C1 segment of cervical spinal cord (tissue), 14 donors: ENCODE results near the gene NFIA.

ENCODE experiments used
- DNase-seq, 14 donors: peaks; one replicate each; lab custom pipeline; 2025; lab: John Stamatoyannopoulos, UW

NFIA gene

DNA sequence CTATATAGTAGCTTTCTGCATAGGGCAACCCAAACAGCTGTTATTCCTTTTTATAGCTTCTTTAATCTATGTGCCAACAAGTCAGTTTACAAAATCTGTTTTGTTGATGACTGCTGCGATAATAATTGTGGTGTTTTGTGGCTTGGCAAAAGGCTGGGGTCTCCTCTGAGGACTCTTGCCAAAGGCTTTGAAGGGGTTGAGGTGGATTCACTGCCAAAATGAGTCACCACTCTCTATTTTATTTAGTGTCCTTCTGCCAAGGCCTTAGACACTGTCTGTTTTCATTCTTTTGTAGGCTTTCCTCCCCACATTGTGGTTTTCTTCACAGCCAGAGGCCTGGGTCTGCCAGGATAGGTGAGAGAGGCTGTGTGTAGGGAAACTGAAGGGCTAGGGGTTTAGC, 161.8 kb downstream of the NFIA start:
- DNase-seq, result peak in 5 of 14 donors; percentile 18 to 67 (median 37)

DNA sequence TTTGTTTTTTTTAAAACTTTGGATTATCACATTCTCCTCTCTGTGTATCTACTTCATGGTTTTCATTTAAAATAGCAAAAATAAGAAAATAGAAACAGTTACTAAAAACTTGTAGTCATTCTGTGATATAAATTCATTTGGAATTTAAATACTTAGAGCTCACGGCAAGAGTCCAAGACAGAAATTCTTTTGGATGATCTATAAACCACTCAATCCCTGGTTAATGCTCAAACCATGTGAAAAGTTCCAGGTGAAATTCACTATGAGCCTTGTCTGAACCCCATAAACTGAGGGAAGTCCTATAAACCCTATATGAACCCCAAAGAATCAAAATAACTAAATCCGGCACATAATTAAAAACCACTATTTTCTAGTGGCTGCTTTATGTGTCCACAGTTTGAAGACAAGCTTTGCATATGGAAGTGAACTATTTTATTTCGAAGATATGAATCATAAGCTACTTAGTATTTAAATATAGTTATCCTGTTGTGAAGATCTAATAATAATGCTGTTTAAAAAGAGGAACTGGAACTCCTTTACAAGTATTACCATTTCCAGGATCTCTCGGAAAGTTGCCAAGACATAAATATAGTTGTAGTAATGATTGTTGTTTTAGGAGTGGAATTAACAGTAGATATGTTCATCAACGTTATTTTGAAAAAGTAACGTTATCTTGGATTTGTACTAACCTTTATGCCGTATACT, 163.5 kb downstream of the NFIA start:
- no peak for DNase-seq

DNA sequence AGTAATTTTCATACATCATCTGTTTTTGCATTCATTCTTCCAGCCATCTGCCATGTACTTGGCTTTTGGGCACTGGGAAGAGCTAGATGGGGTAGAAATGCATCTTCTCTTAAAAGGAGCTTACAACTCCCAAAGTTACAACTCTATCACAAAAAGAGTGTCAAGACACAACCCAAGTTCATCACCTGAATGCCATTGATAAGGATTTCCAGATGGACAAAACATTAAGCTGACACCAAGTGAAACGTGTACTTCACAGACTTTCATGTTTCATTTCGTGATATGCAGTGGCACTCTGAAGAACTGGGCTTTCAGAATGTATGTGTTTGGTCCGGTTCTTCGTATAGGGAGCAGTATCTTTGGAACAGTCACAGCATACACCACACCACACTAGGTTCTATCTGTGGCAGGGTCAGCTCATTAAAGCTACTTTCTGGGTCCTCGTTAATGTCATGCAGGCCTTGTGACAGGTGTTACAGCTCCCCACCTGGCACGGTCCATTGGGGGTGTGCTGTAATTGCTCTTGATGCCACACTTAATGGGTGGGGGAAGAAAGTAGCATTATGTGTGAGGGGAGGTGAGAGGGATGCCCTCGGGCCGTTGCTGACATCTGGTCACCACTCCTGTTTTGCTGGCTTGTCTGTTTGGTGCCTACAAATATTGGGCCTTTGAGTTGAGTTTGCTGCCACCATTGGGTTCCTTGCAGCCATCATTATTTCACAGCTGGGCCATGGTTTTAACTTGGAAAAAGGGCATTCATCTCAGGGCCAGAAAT, 164.9 kb downstream of the NFIA start:
- no peak for DNase-seq

DNA sequence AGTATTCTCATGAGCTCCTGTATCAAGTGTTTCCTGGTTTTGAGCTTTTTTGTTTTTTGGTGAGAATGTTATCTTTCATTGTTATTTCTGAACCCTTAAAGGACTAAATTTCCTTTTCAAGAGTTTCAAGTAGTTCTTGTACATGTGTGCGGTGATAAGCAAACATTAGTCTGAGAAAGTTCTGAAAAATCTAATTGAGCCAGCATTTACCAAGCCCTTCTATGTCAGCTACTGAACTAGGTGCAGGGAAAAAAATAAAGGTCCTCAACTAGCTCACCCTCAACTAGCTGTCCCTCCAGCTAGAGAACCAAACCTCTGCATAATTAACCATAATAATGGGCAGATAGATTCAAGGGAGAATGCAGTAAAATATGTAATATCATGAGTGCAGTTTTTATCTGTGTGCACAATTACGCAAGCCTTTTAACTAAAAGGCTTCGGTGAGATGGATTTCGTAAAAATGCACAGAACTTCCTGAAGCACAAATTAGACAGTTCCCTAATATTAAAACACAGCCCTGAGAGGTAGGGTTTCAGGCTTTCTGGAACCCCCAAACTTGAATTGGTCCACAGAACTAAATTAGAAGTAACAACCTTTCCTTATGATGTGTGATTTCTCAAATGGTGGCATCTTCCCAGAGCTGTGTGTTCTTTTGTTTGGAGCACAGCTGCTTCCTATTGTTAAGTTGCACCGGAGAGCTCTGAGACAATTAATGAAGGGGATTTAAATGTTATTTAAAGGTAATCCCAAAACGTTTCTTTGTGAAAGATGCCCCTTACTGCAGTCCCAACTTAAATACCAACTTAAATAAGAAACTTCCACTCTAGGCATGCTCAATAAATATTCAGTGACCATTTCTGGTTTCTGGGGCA, 165.8 kb downstream of the NFIA start:
- DNase-seq, result no peak

DNA sequence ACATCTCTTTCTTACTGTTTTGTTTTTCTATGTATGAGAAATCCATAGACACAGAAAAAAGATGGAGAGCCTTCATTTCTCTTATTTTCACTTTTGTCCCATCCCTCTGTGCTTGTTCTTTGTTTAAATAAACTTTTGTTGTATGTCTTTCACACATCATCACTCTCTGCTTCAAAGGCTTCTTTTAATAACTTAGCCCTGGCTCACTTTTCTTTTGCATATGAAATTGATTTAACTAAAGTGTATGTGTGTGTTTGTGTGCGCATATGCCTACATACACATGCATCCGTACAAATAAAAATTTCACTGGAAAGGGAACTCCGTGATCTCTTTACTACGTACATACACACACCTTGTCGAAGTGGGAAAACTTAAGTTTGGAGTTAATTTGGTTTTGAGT, 168.6 kb downstream of the NFIA start:
- DNase-seq, result no peak

DNA sequence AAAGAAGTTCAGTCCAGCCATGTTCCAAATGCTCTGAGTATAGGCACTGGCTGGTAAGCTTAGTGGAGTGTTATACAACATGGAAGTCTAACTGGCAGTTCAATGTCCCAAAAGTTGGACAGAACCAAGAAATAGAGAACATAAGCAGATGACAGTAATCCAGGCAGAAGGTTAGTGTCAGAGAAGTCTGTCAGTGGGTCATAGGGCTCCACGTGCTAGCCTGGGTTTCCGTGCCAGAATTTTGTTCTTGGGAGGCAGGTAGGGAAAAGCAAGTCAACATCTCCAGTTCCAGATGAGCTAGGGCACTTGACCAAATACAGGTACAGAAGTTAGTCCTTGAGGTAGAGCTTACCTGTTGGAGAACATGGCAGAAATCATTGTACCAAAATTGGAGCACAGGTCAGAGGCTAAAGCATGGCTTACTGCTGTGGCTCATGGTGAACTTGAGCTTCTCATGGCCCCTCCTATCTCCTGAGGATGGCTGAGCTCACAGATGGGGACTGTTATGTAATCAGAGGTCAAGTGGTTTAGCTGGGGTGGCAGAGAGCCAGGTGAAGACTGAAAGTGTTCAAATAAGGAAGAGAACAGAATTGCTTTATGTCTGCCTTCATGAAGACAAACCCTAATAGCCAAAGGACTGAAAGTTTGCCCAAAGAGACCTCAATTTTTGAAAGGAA, 170.8 kb downstream of the NFIA start:
- DNase-seq, result peak in 8 of 14 donors; percentile 36 to 55 (median 46)

DNA sequence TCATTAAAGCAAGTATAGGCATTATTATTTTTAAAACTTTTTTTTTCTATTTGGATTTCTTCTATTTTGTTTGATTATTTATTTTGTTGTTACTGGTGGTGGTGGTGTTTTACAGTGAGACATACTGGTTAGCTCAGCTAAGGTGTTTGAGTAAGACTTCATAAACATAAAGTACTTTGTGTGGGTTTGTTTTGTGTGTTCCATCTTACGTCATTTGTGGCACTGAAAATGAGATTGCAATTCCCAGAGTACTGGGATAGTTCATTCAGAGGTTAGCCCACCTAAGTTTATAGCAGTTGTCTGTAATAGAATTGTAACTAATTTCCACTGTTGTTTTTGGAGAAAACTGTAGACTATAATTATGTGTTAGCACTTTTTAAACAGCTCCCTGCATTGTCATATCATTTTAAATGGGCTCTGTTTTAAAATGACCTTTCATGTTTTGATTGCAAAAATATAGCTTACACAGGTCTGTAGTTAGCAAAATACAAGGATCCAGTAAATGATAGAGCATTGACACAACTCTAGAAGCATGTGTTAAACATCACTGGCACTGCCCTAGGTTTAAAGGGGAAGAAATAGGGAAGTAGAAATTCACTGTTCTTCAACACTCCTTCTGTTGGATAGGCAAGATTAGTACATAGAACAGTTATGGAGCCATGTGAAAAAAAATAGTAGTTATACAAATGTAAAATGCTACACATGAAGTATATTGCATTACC, 171.7 kb downstream of the NFIA start:
- DNase-seq, result no peak

DNA sequence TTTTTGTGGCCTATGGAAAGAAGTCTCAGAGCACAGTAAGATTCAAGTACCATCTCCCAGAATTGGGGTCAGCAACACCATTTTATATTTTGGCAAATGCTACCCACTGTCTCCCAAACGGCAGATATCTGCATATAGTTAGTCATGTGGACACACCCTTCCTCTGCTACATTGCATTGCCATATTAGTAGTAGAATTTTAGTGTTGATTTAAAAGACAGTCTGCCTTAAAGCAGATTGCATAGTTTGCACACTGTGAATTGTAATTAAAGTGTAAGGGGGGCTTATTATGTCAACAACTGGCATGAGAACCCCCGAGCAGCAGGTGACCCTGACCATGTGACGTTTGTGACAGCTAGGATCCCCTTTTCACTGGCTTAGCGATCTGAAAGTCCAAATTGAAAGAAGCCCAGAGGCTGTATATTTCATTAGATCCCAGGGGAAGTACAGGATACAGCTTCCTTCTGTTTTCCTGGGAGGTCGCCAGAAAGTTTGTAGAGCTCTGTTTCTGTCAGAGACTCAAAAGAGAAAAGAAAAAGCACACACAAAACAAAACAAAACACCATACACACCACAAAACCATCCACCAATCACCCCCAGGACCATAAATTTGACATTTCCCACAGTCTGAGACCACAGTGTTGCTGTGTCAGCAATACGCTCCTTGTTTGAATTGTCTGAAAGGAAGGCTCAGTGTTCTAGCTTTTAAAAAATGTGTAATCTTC, 172.4 kb downstream of the NFIA start:
- DNase-seq, result peak in 2 of 14 donors; percentile 22 to 44

DNA sequence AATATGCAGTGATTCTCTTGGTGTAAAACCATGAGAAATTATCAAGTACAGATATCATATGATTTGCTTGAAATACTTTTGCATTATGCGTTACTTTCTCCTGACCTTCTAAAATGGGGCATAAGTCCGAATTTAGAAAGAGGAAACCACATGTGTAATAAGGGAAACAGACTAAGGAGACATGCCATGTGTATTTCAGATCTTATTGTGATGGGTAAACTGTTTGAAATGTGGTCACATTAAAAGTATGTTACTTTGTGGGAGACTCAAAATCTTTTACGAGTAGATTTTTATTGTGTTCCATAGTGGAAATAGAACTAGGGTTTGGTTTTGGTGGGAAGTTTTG, 173.0 kb downstream of the NFIA start:
- no peak for DNase-seq

DNA sequence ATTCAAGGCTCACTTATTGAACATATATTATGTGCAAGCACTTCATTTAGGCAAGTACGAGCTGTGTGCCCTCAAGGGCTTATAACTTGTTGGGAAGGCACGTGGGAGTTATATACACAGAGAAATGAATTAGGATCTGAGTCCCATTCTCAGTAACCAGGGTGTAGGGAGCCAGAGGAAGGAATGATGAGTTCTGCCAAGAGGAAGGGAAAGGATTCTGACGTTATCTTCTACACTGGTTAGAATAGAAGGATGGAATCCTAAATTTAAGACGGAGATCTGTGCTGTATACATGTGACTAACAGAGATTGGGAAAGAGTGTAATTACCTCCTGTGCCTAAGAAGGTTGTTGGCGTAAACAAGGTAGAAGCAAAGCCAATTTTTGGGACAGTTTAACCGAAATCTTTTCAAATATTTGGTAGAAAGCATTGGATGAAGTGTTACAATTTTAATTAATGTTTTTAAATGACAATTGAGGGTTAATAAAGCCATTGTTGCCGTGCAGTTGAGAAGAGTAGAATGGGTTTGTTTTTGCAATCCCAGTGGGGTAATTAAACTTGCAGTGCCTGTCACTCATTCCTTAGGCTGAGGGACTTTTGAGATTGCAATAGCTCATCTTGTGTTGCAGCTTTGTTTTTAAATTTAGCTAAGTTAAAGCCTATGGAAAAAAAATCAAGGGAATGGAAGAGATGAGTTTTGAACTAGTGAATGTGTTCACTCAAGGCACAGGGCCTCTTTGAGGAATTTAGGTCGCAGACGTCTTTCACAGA, 177.2 kb downstream of the NFIA start:
- DNase-seq, result no peak

DNA sequence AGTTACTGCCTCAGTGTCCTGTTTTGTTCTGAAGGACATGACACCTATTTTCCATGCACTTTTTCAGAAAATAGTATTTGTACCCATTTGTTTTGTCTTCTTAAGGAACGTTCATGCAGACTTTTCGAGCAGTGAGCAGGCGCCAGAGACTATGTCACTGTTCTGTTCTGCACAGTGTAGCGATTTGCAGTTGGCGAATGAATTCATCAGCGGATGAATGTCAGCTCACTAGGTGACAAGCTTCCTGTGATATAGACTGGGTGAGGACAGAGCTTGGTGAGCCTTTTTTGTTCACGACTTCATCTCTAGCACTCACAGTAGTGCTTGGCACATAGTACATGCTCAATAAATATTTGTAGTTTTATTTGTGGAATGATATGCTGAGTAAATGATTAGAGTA, 177.8 kb downstream of the NFIA start:
- no peak for DNase-seq

DNA sequence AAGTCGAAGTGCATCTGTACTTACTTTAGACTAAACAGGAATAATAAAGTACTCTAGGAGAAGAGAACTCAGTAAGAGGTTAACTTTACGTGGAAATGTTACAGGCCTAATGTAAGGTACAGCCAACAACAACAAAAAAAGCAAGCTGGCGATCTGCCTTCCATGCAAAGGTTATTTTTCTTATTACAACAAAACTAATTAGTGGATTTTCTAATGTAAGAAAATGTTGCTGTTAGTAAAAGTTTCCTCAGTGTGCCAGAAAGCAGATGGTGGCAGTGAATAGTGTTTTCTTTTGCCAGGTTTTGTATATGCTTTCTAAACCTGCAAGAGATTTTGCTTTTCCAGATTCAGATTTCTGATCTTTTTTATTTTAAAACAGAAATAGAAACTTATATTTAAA, 179.2 kb downstream of the NFIA start:
- no peak for DNase-seq

DNA sequence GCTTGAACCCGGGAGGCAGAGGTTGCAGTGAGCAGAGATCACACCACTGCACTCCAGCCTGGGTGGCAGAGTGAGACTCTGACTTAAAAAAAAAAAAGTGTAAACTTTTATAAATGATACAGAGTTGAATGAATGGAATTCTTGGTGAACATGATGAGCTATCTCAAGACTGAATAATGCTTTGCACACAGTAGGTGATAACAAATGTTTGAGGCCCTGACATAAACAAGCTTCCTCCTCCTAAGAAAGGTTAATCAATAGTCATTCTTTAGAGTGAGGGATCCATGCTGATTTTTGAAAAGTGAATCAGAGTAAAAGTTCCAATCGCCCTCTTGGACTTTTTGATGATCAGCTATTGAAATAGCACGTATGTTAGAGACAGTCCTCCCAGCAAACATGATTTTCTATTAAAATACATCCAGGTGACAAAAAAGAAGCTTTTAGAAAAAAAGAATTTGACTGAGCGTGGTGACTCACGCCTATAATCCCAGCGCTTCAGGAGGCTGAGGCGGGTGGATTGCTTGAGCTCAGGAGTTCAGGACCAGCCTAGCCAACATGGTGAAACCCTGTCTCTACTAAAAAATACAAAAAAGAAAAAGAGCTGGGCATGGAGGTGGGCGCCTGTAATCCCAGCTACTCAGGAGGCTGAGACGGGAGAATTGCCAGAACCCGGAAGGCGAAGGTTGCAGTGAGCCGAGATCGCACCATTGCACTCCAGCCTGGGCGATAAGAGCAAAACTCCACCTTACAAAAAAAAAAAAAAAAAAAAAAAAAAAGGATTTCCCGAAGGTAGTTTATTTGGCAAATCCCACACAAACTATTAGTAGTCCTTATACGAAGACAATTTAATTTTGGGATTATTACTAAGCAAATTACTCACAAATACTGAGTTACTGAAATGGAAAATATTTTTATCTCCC, 181.8 kb downstream of the NFIA start:
- DNase-seq, result no peak

DNA sequence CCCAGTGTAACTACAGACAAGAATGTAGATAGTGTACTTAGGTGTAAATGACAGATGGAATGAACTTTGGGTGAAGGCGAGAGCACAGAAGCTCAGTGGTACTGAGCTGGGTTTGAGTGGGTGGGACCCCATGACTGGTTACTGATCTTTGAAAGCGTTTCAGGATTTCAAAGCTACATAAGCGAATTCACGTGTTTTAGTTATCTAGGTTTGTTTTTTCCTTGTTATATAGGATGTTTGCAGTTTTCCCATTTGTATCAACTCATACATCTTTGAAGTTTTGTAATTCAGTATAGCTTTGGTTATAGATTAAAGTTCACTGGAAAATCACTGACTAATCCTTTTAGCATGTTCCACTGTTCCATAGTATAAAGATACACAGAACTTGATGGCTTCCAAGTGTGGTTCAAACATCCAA, 182.5 kb downstream of the NFIA start:
- DNase-seq, result no peak

DNA sequence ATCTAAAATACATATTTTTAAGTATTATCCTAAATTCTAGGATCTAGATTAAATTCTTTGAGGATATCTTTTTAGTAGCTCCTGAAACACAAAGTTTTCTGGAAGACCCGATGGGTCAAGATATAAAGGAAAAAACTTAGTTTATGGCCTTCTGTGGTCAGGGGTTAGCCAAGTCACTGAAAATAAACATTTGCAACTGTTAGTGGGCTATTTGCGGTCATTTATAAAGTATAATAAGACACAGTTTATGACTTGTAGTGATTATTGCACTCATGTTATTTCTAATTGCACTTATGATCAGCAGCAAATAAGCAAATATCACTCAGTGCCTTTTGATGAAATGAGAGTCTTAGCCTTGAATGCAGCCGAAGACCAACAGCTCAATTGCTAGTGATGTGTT, 183.3 kb downstream of the NFIA start:
- no peak for DNase-seq

DNA sequence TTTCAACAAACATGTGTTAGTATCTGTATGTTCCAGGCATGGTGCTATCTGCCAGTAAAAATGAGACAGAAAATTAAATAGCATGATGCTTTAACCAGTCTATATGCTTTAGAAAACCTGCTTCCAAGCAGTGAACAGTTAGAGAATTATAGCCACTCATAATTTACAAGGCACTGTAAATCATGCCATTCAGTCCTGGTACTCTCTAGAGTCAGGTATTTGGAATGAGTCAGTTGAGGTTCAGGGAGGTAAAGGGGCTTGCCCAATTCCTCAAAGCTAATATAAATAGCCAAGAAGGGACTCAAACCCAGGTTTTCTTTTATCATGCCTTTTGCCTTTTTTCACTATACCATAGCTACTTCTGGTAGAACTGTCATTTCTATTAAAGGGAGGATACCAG, 184.4 kb downstream of the NFIA start:
- DNase-seq, result no peak

DNA sequence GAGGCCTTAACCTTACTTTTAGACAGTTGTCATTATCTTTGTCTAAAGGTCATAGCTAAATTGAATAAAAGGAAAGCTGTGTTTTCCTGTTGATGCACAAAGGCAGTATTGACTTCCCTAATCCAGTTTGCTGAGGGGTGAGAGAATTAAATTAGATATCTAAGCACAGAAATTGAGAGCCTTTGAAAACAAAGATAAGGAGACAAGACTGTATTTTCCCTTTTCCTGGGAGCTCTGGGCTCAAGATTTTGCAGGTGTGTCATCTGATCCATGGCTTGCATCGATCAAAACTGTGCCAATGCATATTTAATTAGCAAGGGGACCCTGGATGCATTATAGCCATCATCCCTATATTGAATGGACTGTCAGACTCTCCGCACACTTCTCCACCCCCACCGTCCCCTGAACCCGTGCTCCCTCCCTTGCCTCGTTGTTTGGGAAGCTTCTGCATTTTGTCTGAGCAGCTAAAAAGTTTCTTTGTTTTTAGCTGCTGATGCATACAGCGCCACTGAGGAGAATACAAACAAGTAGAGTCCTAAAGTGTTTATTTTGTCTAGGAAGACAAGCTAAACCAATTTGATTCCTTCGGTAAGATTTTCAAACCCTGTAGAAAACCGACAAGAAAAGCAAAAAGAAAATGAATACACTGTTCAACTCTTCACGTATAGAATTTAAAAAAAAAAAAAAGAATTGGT, 186.3 kb downstream of the NFIA start:
- peak in 11 of 14 donors; percentile 19 to 65 (median 47) for DNase-seq

DNA sequence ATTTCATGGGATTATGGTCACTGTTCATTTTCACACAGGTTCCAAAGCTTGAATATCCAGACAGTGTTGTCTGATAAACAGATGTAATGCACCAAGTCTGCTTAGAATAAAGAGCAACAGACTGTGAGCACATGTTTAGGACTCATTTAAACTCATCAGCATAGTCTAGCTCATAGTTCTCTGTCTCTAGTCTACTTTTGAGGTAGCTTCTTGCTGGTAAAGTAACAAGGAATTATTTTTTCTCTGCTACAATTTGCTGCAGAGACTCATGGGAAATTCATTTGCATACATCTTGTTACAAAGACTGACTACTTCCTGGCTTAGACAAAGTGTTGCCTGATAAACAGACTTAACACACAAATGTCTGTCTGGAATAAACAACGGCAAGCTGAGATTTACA, 187.2 kb downstream of the NFIA start:
- DNase-seq, result no peak
